OCI-LY3 (cell line): ENCODE measurements around the gene PLP2.
"Not testable (repeated sequence)": the region's sequence is repeated elsewhere in the genome, so short reads cannot be mapped to it uniquely, and the experiment has no call there.

Experiments
- H2AFZ ChIP-seq: fragments of 200-600, 300-600 bp; shearing (Covaris generic); 2 replicates; pipeline ENCODE4 v1.6.0; 2014; ENCODE audit warnings: antibody characterized with exemption, low read depth, low read length
- H3K27ac ChIP-seq: fragments of 200-600, 300-600 bp; sonication (generic); 2 replicates; pipeline ENCODE4 v1.5.1; 2014; ENCODE audit warnings: mild to moderate bottlenecking, low read length, moderate library complexity, mixed read lengths
- H3K27me3 ChIP-seq: fragments of 200-600, 300-600 bp; sonication (generic); 2 replicates; pipeline ENCODE4 v1.6.1; 2014; ENCODE audit warnings: low read depth, low read length, mixed read lengths
- H3K36me3 ChIP-seq: fragments of 200-600, 300-600 bp; sonication (generic); replicated peaks from 2 replicates; pipeline ENCODE3; 2014; ENCODE audit warnings: low read depth, low read length, mixed read lengths
- H3K4me1 ChIP-seq: fragments of 300-600, 200-600 bp; sonication (generic); 2 replicates; pipeline ENCODE4 v1.6.1; 2014; ENCODE audit warnings: low read length, mixed read lengths
- H3K4me2 ChIP-seq: fragments of 200-600, 300-600 bp; sonication (generic); 2 replicates; pipeline ENCODE4 v1.6.1; 2014; ENCODE audit warnings: low read length, mixed read lengths
- H3K4me3 ChIP-seq: fragments of 300-600, 200-600 bp; sonication (generic); 2 replicates; pipeline ENCODE4 v1.5.1; 2014; ENCODE audit warnings: antibody characterized with exemption, mild to moderate bottlenecking, low read length, moderate library complexity
- H3K79me2 ChIP-seq: fragments of 300-600, 200-600 bp; shearing (Covaris generic); 2 replicates; pipeline ENCODE4 v1.6.1; 2014; ENCODE audit warnings: mild to moderate bottlenecking, low read length, mixed read lengths
- H3K9ac ChIP-seq: fragments of 300-600, 200-600 bp; shearing (Covaris generic); 2 replicates; pipeline ENCODE4 v1.6.0; 2014; ENCODE audit warnings: mild to moderate bottlenecking, low read length, moderate library complexity
- H3K9me3 ChIP-seq: fragments of 200-600, 300-600 bp; shearing (Covaris generic); 2 replicates; pipeline ENCODE4 v1.6.1; 2014; ENCODE audit warnings: low read length, mixed read lengths; ENCODE audit not compliant: insufficient read depth
- H4K20me1 ChIP-seq: fragments of 200-600, 300-600 bp; sonication (generic); 2 replicates; pipeline ENCODE4 v1.6.1; 2016; ENCODE audit warnings: low read length, mixed read lengths; ENCODE audit not compliant: insufficient read depth
- CTCF ChIP-seq: fragments of 200-600, 300-600 bp; sonication (generic); IDR thresholded peaks from 2 replicates; pipeline ENCODE4 v1.5.1; 2014; ENCODE audit warnings: antibody characterized with exemption, low read length, low read depth
- EZH2phosphoT487 ChIP-seq: fragments of 200-600 bp; shearing (Covaris generic); IDR thresholded peaks from 2 replicates; pipeline ENCODE4 v1.6.1; 2018; ENCODE audit warnings: antibody characterized with exemption, mixed run types, low read depth

PLP2 gene

DNA sequence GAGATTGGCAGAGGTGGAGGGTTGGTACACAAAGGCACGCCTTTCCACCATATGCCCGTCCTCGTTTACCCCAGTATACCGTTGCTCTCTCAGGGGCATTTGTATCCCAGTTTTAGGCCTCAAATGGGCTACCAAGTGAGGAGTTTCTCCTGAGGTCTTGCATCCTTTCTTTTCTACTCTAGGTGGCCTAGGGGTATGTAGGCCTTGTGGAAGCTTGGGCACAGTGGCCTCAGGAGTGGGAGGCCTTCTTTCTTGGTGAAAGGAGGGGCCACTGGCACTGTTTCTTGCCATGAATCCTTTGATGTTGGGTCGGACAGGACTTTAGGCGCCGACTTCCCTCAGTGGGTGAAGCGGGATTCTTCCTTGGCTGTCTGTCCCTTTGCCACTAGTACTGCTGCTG, 24.4 kb upstream of the PLP2 start:
- Histone ChIP-seq H3K27me3 (no peaks in the 10 kb centered on the region), H3K36me3 (no peaks in the 10 kb centered on the region), H3K4me2 (no peak overlapping the region), H3K27ac (no peak overlapping the region), H2AFZ (no peak overlapping the region), H3K9me3 (no peaks in the 10 kb centered on the region), H3K9ac (no peak overlapping the region), H4K20me1 (no peaks in the 10 kb centered on the region), H3K4me3 (no peak overlapping the region), H3K4me1 (peaks cover 11% of the 10 kb centered on the region), H3K79me2 (no peaks in the 10 kb centered on the region)
- TF ChIP-seq EZH2phosphoT487 (no peak), CTCF (no peak)

DNA sequence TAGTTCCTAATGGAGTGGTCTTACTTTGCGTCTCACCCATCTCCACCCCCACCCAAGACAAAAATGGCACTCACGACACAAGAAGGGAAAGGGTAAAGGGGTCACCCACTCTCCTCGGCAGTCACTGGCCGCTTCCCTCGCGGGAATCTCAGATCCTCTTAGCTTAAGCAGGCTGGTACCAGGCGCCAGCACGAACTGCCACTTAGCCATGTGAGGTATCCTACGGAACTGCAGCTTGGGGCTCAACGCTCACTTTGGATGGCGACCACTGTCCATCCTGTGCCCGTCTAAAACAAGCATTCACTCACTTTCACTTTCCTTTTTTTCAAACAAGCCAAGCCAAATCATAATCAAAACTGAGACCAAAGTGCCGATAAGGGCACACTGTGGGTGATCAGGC, 23.8 kb upstream of the PLP2 start:
- Histone ChIP-seq H2AFZ (no peak overlapping the region), H3K9ac (no peak overlapping the region), H3K79me2 (no peaks in the 10 kb centered on the region), H3K27me3 (no peaks in the 10 kb centered on the region), H4K20me1 (no peaks in the 10 kb centered on the region), H3K9me3 (no peaks in the 10 kb centered on the region), H3K36me3 (no peaks in the 10 kb centered on the region), H3K4me2 (no peak overlapping the region), H3K27ac (no peak overlapping the region), H3K4me1 (peaks cover 11% of the 10 kb centered on the region), H3K4me3 (no peak overlapping the region)
- TF ChIP-seq CTCF: no peak
- TF ChIP-seq EZH2phosphoT487: no peak

GRCh38 chrX:49148390-49149100, 23.2 kb upstream of the PLP2 start:
- H3K9ac ChIP-seq, H3K4me3 ChIP-seq, H3K27ac ChIP-seq, H3K27me3 ChIP-seq, H4K20me1 ChIP-seq, H3K79me2 ChIP-seq, H3K36me3 ChIP-seq, H2AFZ ChIP-seq, H3K9me3 ChIP-seq: not testable (repeated sequence)
- Histone ChIP-seq H3K4me1 (peaks cover 11% of the 10 kb centered on the region), H3K4me2 (peak overlapping the region; percentile 30; the same call in 1 of the 2 replicates)

- not testable (repeated sequence) for H3K79me2 ChIP-seq, H4K20me1 ChIP-seq, H3K9ac ChIP-seq, H3K4me2 ChIP-seq, H3K4me3 ChIP-seq, H3K27me3 ChIP-seq, H3K9me3 ChIP-seq, H2AFZ ChIP-seq, H3K36me3 ChIP-seq, H3K27ac ChIP-seq
- H3K4me1 ChIP-seq: peaks cover 11% of the 10 kb centered on the region
Measured at GRCh38 chrX:49149291-49149690, 22.4 kb upstream of the PLP2 start.

DNA sequence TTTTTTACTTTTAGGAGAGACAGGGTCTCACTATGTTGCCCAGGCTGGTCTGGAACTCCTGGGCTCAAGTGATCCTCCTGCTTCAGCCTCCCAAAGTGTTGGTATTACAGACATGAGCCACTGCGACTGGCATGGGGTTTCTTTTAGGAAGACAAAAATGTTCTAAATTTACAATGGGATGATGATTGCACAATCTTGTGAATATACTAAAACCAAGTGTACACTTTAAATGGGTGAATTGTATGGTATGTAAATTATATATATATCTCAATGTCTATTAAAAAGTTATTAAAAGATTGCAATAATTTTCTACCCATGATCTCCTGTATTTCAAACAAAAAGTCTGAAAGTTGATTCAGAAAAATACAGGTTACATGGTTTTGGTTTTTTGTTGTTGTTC, 18.2 kb upstream of the PLP2 start:
- Histone ChIP-seq H3K36me3 (no peaks in the 10 kb centered on the region), H3K9me3 (no peaks in the 10 kb centered on the region), H2AFZ (no peak overlapping the region), H3K9ac (no peak overlapping the region), H3K4me3 (no peak overlapping the region), H4K20me1 (no peaks in the 10 kb centered on the region), H3K79me2 (no peaks in the 10 kb centered on the region), H3K4me2 (no peak overlapping the region), H3K27ac (no peak overlapping the region), H3K27me3 (no peaks in the 10 kb centered on the region), H3K4me1 (peaks cover 12% of the 10 kb centered on the region)
- TF ChIP-seq EZH2phosphoT487 (no peak), CTCF (no peak)
